ENCODE data around the gene MLIP.

DNA sequence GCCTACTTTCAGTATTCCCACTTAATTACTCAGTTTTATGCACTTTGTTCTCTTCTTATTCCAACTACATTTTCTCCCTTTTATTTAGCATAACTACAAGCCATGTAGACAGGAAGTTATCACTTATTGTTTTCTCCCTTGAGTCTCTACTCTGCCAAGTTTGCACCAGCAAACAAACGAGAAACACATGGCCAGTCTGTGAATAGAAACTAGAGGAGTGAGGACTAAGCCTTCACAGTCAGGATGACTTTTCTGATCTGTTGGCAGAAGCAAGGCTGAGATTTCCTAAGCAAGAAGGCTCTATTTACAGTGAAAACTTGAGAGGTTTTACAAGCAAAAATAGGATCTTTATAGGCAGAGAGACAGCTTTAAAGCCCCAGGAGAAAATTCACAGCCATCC is 127.2 kb downstream of the MLIP start:
- no peak for TF ChIP-seq TAF1 (IDR thresholded peaks at IDR 0.05; ENCODE audit: borderline replicate concordance, low read depth, low read length)
- no peak for TF ChIP-seq POLR2A (IDR thresholded peaks at IDR 0.05; ENCODE audit: low read depth, low read length)

Measured in GM12892 (cell line).